Left colon (tissue), 2 donors: Measurements from ENCODE around the gene KCTD5. TPM values are rescaled to one million over a fixed set of nuclear protein-coding genes. Genes with fewer than 3 reads are reported as not detected.

Experiments used
- ATAC-seq: fragments of 200-7000 bp; cut with Tn5 transposase; one replicate; pipeline ENCODE4 v1.9.1; 2020; ENCODE audit warnings: mild to moderate bottlenecking, moderate library complexity
- DNase-seq, 2 donors: peaks; one replicate each; pipeline ENCODE4 v3.0.0-alpha.2; 2020
- intact Hi-C, 2 donors: fragments of 100-400 bp; cut with DNase I in 1 of 2; cut with micrococcal nuclease in 1 of 2; formaldehyde crosslinking; loops; one replicate each; pipeline versions ENCODE4 v1.11.2 to v1.14.0; 2022; cut with DNase I, micrococcal nuclease
- total RNA-seq, 2 donors: library from RNA; stranded (reverse); fragmentation: NEBNext Ultra II Directional; extraction: Animal tissue kit (Norgen Biotek cat#: 25700); gene quantifications; one replicate each; pipeline ENCODE4 v1.2.1, GENCODE V29; 2021
- donor health status: DM: no; HTN: no; CAD: no.
- donor health status: DM: yes; HTN: yes; CAD: no.

KCTD5 gene
- total RNA-seq, 2 donors from 2014 or later, result 49.3 to 79.6 TPM

GRCh38 chr16:2705351-2705750 lies 23.0 kb downstream of the KCTD5 start:
- ATAC-seq (no peak), DNase-seq (no peak)
- intact Hi-C loops, result no loop called here

GRCh38 chr16:2706085-2706484 lies 23.8 kb downstream of the KCTD5 start:
- intact Hi-C loops, result no loop called here
- no peak for DNase-seq
- no peak for ATAC-seq

GRCh38 chr16:2706611-2707311 lies 24.4 kb downstream of the KCTD5 start:
- DNase-seq (no peak), ATAC-seq (no peak)
- intact Hi-C loops, result no loop called here

GRCh38 chr16:2707368-2708289 lies 25.3 kb downstream of the KCTD5 start:
- intact Hi-C loops, result no loop called here
- DNase-seq (no peak), ATAC-seq (no peak)

- intact Hi-C loops, result no loop called here
- ATAC-seq, result no peak
- no peak for DNase-seq
Observed at GRCh38 chr16:2708290-2708639, 25.9 kb downstream of the KCTD5 start.

GRCh38 chr16:2708955-2709587 lies 26.7 kb downstream of the KCTD5 start:
- DNase-seq (no peak), ATAC-seq (no peak)
- intact Hi-C loops, result no loop called here

GRCh38 chr16:2709588-2709984 lies 27.3 kb downstream of the KCTD5 start:
- ATAC-seq, result no peak
- intact Hi-C loops, result no loop called here
- no peak for DNase-seq

- intact Hi-C loops, result no loop called here
- ATAC-seq (peak; percentile 17), DNase-seq (no peak)
Observed at GRCh38 chr16:2710021-2710710, 27.8 kb downstream of the KCTD5 start.

- intact Hi-C loops, result no loop called here
- ATAC-seq, result peak; percentile 11
- DNase-seq, result no peak
Observed at GRCh38 chr16:2710711-2711231, 28.4 kb downstream of the KCTD5 start.

GRCh38 chr16:2711370-2712062 lies 29.2 kb downstream of the KCTD5 start:
- intact Hi-C loops, result no loop called here
- ATAC-seq, result peak; percentile 21
- no peak for DNase-seq

GRCh38 chr16:2712063-2712441 lies 29.7 kb downstream of the KCTD5 start:
- DNase-seq (no peak), ATAC-seq (peak; percentile 7)
- intact Hi-C loops, result no loop called here

GRCh38 chr16:2712546-2712945 lies 30.2 kb downstream of the KCTD5 start:
- ATAC-seq, result no peak
- no peak for DNase-seq
- intact Hi-C loops, result no loop called here

GRCh38 chr16:2713523-2713922 lies 31.2 kb downstream of the KCTD5 start:
- DNase-seq, result no peak
- intact Hi-C loops, result no loop called here
- no peak for ATAC-seq

- DNase-seq (no peak), ATAC-seq (no peak)
- intact Hi-C loops, result no loop called here
Observed at GRCh38 chr16:2713985-2714774, 31.9 kb downstream of the KCTD5 start.

GRCh38 chr16:2715064-2715463 lies 32.7 kb downstream of the KCTD5 start:
- DNase-seq (no peak), ATAC-seq (no peak)
- intact Hi-C loops, result no loop called here

GRCh38 chr16:2715519-2715918 lies 33.2 kb downstream of the KCTD5 start:
- peak; percentile 46 for ATAC-seq
- intact Hi-C loops, result no loop called here
- DNase-seq, result peak; percentile 49 to 76

GRCh38 chr16:2715966-2716885 lies 33.9 kb downstream of the KCTD5 start:
- intact Hi-C loops, result no loop called here
- no peak for ATAC-seq
- no peak for DNase-seq
